ENCODE results near the gene FARP2. TPM values are rescaled to one million over a fixed set of nuclear protein-coding genes. Genes with fewer than 3 reads are reported as not detected.

Gene FARP2
- total RNA-seq, 1 donor, result 41.3 TPM

DNA sequence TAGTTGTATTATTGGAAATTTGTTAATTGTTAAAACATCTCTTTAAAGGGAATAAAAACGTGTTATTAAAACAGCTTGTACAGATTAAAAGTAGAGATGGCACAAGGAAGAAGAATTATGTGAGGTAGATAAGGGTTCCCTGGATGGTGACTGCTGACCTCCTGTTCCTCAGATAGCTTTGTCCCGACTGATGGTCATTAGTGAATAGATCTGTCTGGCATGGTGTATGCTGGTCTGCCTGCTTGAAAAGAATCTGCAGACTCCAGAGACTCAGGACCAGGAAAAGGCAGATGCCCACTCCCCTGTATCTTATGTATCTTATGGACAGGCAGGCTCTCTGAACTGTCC lies 5.6 kb upstream of the FARP2 start:
- H3K27ac ChIP-seq (ENCODE audit: low read depth, low read length), result no peak overlapping the region
- no peaks in the 10 kb centered on the region for H3K9me3 ChIP-seq (ENCODE audit: low read depth, low read length)
- no peak overlapping the region for H3K4me3 ChIP-seq (ENCODE audit: insufficient read depth, low read length)
- no peaks in the 10 kb centered on the region for H3K79me2 ChIP-seq (ENCODE audit: insufficient read depth, low read length)
- no peak for DNase-seq (ENCODE audit: insufficient read length, low spot score, missing footprints)
- TF ChIP-seq, protein P1, sequence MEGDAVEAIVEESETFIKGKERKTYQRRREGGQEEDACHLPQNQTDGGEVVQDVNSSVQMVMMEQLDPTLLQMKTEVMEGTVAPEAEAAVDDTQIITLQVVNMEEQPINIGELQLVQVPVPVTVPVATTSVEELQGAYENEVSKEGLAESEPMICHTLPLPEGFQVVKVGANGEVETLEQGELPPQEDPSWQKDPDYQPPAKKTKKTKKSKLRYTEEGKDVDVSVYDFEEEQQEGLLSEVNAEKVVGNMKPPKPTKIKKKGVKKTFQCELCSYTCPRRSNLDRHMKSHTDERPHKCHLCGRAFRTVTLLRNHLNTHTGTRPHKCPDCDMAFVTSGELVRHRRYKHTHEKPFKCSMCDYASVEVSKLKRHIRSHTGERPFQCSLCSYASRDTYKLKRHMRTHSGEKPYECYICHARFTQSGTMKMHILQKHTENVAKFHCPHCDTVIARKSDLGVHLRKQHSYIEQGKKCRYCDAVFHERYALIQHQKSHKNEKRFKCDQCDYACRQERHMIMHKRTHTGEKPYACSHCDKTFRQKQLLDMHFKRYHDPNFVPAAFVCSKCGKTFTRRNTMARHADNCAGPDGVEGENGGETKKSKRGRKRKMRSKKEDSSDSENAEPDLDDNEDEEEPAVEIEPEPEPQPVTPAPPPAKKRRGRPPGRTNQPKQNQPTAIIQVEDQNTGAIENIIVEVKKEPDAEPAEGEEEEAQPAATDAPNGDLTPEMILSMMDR (IDR thresholded peaks at IDR 0.05; ENCODE audit: extremely low read depth, low read depth, low read length), result no peak
- no peak overlapping the region for H3K4me2 ChIP-seq (ENCODE audit: insufficient read depth, low read length)
- H2AFZ ChIP-seq (ENCODE audit: low read length), result no peak overlapping the region
- H3K36me3 ChIP-seq (ENCODE audit: insufficient read depth, low read length), result peaks cover 92% of the 10 kb centered on the region
- H4K20me1 ChIP-seq (ENCODE audit: insufficient read depth, low read length), result peaks cover 19% of the 10 kb centered on the region
- no peaks in the 10 kb centered on the region for H3K27me3 ChIP-seq (ENCODE audit: insufficient read depth, low read length)
- peaks cover 4% of the 10 kb centered on the region for H3K4me1 ChIP-seq (ENCODE audit: insufficient read depth, low read length)

DNA sequence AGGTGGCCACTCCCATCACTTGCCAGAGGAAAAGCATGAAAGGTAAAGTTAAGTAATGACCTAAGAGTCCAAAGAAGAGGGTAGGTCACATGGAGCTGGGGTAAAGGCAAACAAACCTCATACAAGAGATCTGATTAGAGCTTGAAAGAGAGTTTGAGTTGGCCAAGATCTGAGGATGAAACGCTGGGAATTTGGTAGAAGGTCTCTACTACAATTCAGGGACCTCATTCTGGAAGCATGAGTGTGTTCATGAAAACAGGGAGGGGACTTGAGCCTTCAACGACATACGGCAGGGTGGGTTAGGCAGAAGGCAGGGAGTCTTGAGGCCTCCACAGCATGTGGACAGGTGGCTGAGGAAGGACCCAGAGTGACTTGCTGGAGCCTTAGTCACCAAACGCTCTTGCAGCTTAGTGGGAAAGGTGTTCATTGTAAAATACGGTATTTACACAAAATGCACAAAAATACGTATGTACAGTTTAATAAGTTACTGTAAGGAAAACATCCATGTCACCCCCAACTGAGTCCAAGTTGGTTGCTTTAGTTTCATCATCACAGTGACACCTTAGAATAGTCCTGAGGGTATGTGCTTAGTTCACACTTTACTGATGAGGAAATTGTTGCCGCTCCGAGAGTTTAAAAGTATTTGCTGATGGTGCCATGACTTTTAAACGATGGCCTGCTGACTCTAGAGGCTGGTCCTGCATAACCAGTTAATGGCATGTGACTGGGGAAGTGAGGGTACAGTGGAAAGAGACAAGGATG lies 5.0 kb upstream of the FARP2 start:
- TF ChIP-seq, protein P1 (IDR thresholded peaks at IDR 0.05; ENCODE audit: extremely low read depth, low read depth, low read length), result no peak

DNA sequence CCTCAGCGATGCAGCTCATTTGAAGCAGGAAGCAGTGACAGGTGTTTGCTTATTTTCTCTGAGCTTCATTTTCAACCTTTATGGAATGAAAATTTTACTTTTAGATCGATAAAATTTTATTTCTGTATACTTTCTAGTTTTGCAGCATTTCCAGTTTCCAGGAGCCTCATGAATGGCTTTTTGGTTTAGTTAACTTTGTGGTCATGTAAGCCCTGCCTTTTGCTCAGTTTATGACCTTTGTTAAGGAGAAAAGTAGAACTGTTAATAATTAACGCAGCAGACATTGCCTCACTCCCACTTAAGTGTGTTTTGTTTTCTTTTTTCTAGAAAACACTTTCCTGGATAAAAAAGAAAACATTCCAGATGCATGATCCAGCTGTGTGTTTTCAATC lies 4.4 kb upstream of the FARP2 start:
- no peak for DNase-seq (ENCODE audit: insufficient read length, low spot score, missing footprints)
- peaks cover 81% of the 10 kb centered on the region for H3K36me3 ChIP-seq (ENCODE audit: insufficient read depth, low read length)
- H3K27me3 ChIP-seq (ENCODE audit: insufficient read depth, low read length), result no peaks in the 10 kb centered on the region
- no peaks in the 10 kb centered on the region for H3K4me1 ChIP-seq (ENCODE audit: insufficient read depth, low read length)
- no peaks in the 10 kb centered on the region for H3K9me3 ChIP-seq (ENCODE audit: low read depth, low read length)
- peaks cover 15% of the 10 kb centered on the region for H4K20me1 ChIP-seq (ENCODE audit: insufficient read depth, low read length)
- H3K27ac ChIP-seq (ENCODE audit: low read depth, low read length), result no peak overlapping the region
- H2AFZ ChIP-seq (ENCODE audit: low read length), result no peak overlapping the region
- TF ChIP-seq, protein P1 (IDR thresholded peaks at IDR 0.05; ENCODE audit: extremely low read depth, low read depth, low read length), result no peak
- no peak overlapping the region for H3K4me2 ChIP-seq (ENCODE audit: insufficient read depth, low read length)
- H3K4me3 ChIP-seq (ENCODE audit: insufficient read depth, low read length), result no peak overlapping the region
- H3K79me2 ChIP-seq (ENCODE audit: insufficient read depth, low read length), result peaks cover 4% of the 10 kb centered on the region

More for the DNA sequence above, 5.0 kb upstream of the FARP2 start:
- Histone ChIP-seq H3K79me2 (ENCODE audit: insufficient read depth, low read length) (no peaks in the 10 kb centered on the region), H3K27ac (ENCODE audit: low read depth, low read length) (no peak overlapping the region), H2AFZ (ENCODE audit: low read length) (no peak overlapping the region), H3K4me1 (ENCODE audit: insufficient read depth, low read length) (no peaks in the 10 kb centered on the region), H3K4me2 (ENCODE audit: insufficient read depth, low read length) (no peak overlapping the region), H3K9me3 (ENCODE audit: low read depth, low read length) (no peaks in the 10 kb centered on the region), H4K20me1 (ENCODE audit: insufficient read depth, low read length) (peaks cover 15% of the 10 kb centered on the region), H3K36me3 (ENCODE audit: insufficient read depth, low read length) (peaks cover 86% of the 10 kb centered on the region), H3K4me3 (ENCODE audit: insufficient read depth, low read length) (no peak overlapping the region), H3K27me3 (ENCODE audit: insufficient read depth, low read length) (no peaks in the 10 kb centered on the region)
- DNase-seq (ENCODE audit: insufficient read length, low spot score, missing footprints), result no peak

DNA sequence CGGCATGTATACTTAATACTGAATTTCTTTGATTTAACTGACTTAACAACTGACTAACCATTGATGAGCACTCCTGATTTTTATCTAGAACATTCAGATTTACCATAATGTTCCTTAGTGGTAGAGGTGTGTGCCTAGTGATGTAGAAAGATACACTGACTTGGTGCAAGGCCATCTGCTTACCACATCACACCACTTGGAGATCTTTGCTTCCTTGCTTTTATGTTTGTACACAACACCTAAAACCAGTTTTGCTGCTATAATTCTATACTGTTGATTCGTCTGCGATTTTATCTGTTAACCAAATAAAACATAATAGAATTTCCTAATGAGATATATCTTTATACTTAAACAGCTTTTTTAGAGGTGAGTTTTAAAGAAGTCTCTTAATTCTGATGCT lies 3.9 kb upstream of the FARP2 start:
- Histone ChIP-seq H2AFZ (ENCODE audit: low read length) (no peak overlapping the region), H3K4me1 (ENCODE audit: insufficient read depth, low read length) (peaks cover 3% of the 10 kb centered on the region), H3K27ac (ENCODE audit: low read depth, low read length) (no peak overlapping the region), H4K20me1 (ENCODE audit: insufficient read depth, low read length) (peaks cover 14% of the 10 kb centered on the region), H3K79me2 (ENCODE audit: insufficient read depth, low read length) (peaks cover 10% of the 10 kb centered on the region), H3K4me2 (ENCODE audit: insufficient read depth, low read length) (no peak overlapping the region), H3K9me3 (ENCODE audit: low read depth, low read length) (no peaks in the 10 kb centered on the region), H3K27me3 (ENCODE audit: insufficient read depth, low read length) (no peaks in the 10 kb centered on the region), H3K36me3 (ENCODE audit: insufficient read depth, low read length) (peaks cover 75% of the 10 kb centered on the region), H3K4me3 (ENCODE audit: insufficient read depth, low read length) (no peak overlapping the region)
- TF ChIP-seq, protein P1 (IDR thresholded peaks at IDR 0.05; ENCODE audit: extremely low read depth, low read depth, low read length), result no peak
- no peak for DNase-seq (ENCODE audit: insufficient read length, low spot score, missing footprints)
